B cell (primary cell): ENCODE data around the gene ELK3. TPM values are rescaled to one million over a fixed set of nuclear protein-coding genes. Genes with fewer than 3 reads are reported as not detected.
A peak's percentile ranks its signal among the peaks of the same experiment; 100 is the strongest.

ENCODE experiments used
- ATAC-seq: fragments of 200-7000 bp; cut with Tn5 transposase; one replicate; pipeline ENCODE4 v1.10.0; 2021; ENCODE audit warnings: low read depth, mild to moderate bottlenecking, moderate number of reproducible peaks, moderate library complexity
- CTCF ChIA-PET: fragments of 350-600 bp; sonication (Branson Sonifier 250); formaldehyde crosslinking; loops from one replicate; lab custom pipeline; 2021; ENCODE audit warnings: antibody characterized with exemption, inconsistent platforms; lab: Charles Lee
- POLR2A ChIA-PET: fragments of 350-600 bp; sonication (Branson Sonifier 250); formaldehyde crosslinking; loops from one replicate; lab custom pipeline; 2021; ENCODE audit warnings: antibody characterized with exemption; lab: Charles Lee
- DNase-seq: peaks from one replicate; pipeline ENCODE4 v3.0.0; 2013
- H2AFZ ChIP-seq: 2 replicates; pipeline ENCODE4 v1.6.1; 2012; ENCODE audit warnings: mild to moderate bottlenecking, low read depth, low read length; ENCODE audit not compliant: insufficient read depth, poor library complexity, severe bottlenecking
- H3K27ac ChIP-seq, 2 donors: 1 replicate in 1 of 2; 2 replicates in 1 of 2; pipeline ENCODE4 v1.5.1; 2012 to 2013; ENCODE audit warnings: low read length in 2 of 2, mild to moderate bottlenecking in 2 of 2, moderate library complexity in 1 of 2
- H3K27me3 ChIP-seq, 4 experiments: fragments of 200-600 bp in 1 of 4; sonication (generic) in 1 of 4; replicated peaks in 1 of 4; 1 replicate in 2 of 4; 2 replicates in 2 of 4; pipeline versions ENCODE4 v1.6.1 to v1.7.0; 2013 to 2016; ENCODE audit warnings: low read length in 3 of 4, mild to moderate bottlenecking in 2 of 4, mixed read lengths in 1 of 4, moderate library complexity in 1 of 4; ENCODE audit not compliant: insufficient read depth in 4 of 4, control insufficient read depth in 3 of 4; ENCODE audit errors: control extremely low read depth in 1 of 4
- H3K36me3 ChIP-seq, 2 experiments: replicated peaks in 1 of 2; 1 replicate in 1 of 2; 2 replicates in 1 of 2; pipeline versions ENCODE4 v1.6.1 to v1.7.1; 2013; ENCODE audit warnings: low read length in 1 of 2; ENCODE audit not compliant: insufficient read depth in 2 of 2, control insufficient read depth in 1 of 2; ENCODE audit errors: control extremely low read depth in 1 of 2, extremely low read depth in 1 of 2
- H3K4me1 ChIP-seq, 2 donors: fragments of 200-600 bp in 1 of 2; sonication (generic) in 1 of 2; 1 replicate in 1 of 2; 2 replicates in 1 of 2; pipeline versions ENCODE4 v1.5.1 to v1.6.1; 2013 to 2017; ENCODE audit warnings: low read length in 2 of 2; ENCODE audit not compliant: control insufficient read depth in 2 of 2, insufficient read depth in 2 of 2
- H3K4me2 ChIP-seq: replicated peaks from 2 replicates; pipeline ENCODE3; 2012; ENCODE audit warnings: mild to moderate bottlenecking, low read depth, low read length; ENCODE audit not compliant: poor library complexity, severe bottlenecking
- H3K4me3 ChIP-seq, 5 experiments: fragments of 200-600 bp in 1 of 5; sonication (generic) in 1 of 5; 1 replicate in 3 of 5; 2 replicates in 2 of 5; pipeline versions ENCODE4 v1.5.1 to v1.7.0; 2011 to 2016; ENCODE audit warnings: low read length in 4 of 5, mild to moderate bottlenecking in 4 of 5, low read depth in 2 of 5, control low read depth in 1 of 5, moderate library complexity in 1 of 5; ENCODE audit not compliant: insufficient read depth in 1 of 5; ENCODE audit errors: control extremely low read depth in 1 of 5, extremely low read depth in 1 of 5
- H3K79me2 ChIP-seq: fragments of 200-600 bp; sonication (generic); one replicate; pipeline ENCODE4 v1.6.0; 2016; ENCODE audit warnings: low read length; ENCODE audit not compliant: control insufficient read depth, insufficient read depth
- H3K9ac ChIP-seq: fragments of 200-600 bp; sonication (generic); 2 replicates; pipeline ENCODE4 v1.6.1; 2017; ENCODE audit warnings: mild to moderate bottlenecking, low read length, moderate library complexity
- H3K9me3 ChIP-seq, 3 donors: one replicate each; pipeline versions ENCODE4 v1.6.1 to v1.7.1; 2013; ENCODE audit warnings: low read length in 2 of 3; ENCODE audit not compliant: control insufficient read depth in 2 of 3, insufficient read depth in 1 of 3; ENCODE audit errors: control extremely low read depth in 1 of 3
- H4K20me1 ChIP-seq: 2 replicates; pipeline ENCODE4 v1.6.0; 2012; ENCODE audit warnings: mild to moderate bottlenecking, low read length; ENCODE audit not compliant: insufficient read depth, control insufficient read depth, poor library complexity, severe bottlenecking
- H3K27ac Mint-ChIP-seq: one replicate; pipeline ENCODE4 v1.8.0; 2021; ENCODE audit warnings: mixed read lengths
- H3K27me3 Mint-ChIP-seq: one replicate; pipeline ENCODE4 v1.8.0; 2021; ENCODE audit warnings: mixed read lengths
- H3K4me1 Mint-ChIP-seq: one replicate; pipeline ENCODE4 v1.8.0; 2021; ENCODE audit warnings: mixed read lengths
- H3K4me3 Mint-ChIP-seq: one replicate; pipeline ENCODE4 v1.8.0; 2021; ENCODE audit warnings: mixed read lengths
- H3K9me3 Mint-ChIP-seq: one replicate; pipeline ENCODE4 v1.8.0; 2022; ENCODE audit warnings: mixed read lengths; ENCODE audit not compliant: insufficient read depth
- EZH2 ChIP-seq: IDR thresholded peaks from 2 replicates; pipeline ENCODE4 v1.6.1; 2012; ENCODE audit warnings: borderline replicate concordance, low read depth, mild to moderate bottlenecking, moderate library complexity, low read length; ENCODE audit not compliant: insufficient read depth, poor library complexity, severe bottlenecking
- WGBS: methylation state at CpG from one replicate; pipeline ENCODE4 v1.1.5; 2013; ENCODE audit warnings: missing lambda C conversion rate; ENCODE audit not compliant: insufficient coverage; 5-methylcytosine and 5-hydroxymethylcytosine counted together
- intact Hi-C: fragments of 100-400 bp; cut with micrococcal nuclease; formaldehyde crosslinking; loops from one replicate; pipeline ENCODE4 v1.10.0; 2022
- polyA plus RNA-seq: library from polyadenylated mRNA; depleted of rRNA; stranded (reverse); fragments of >200 nt; gene quantifications from 2 replicates; pipeline ENCODE4 v1.2.3, GENCODE V29; 2012
- total RNA-seq, 2 donors: library from RNA; stranded (reverse); fragments of 120-200 nt in 1 of 2; gene quantifications; 1 replicate in 1 of 2; 2 replicates in 1 of 2; pipeline versions ENCODE4 v1.2.3 to v1.2.4, GENCODE V29; 2013 to 2022
- TF ChIP-seq, protein P1 (sequence below): fragments of 200-600 bp; IDR thresholded peaks from one replicate; pipeline ENCODE4 v1.8.0; 2022; ENCODE audit warnings: antibody characterized with exemption, mild to moderate bottlenecking

The ELK3 gene
- total and polyA plus RNA-seq, 2 donors (not counting 1 experiment from before 2014, with no cell fraction given), result 10.5 to 87.1 TPM

DNA sequence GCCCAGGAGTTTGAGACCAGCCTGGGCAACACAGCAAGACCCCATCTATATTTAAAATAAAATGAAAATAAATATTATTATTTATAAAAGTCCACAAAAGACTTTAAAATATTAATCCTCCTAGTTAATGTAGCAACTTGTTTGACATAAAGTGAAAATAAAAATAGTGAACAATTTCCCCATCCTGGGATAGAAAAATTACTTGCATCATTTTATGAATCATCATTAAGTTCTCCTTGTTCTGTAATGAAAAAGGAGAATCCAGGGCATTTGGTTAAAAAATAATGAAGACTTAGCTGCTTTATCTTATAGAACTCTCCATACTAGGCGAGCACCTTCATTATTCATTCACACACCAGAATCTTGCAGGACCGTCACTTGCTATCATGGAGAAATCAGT is 66.1 kb downstream of the ELK3 start:
- peaks cover 1% of the 10 kb centered on the region for H3K4me1 Mint-ChIP-seq
- H4K20me1 ChIP-seq, result peaks cover 18% of the 10 kb centered on the region
- ATAC-seq (no peak), DNase-seq (no peak)
- H3K9me3 Mint-ChIP-seq, result no peaks in the 10 kb centered on the region
- intact Hi-C loops, result no loop called here
- TF ChIP-seq EZH2, result no peak
- TF ChIP-seq, protein P1, sequence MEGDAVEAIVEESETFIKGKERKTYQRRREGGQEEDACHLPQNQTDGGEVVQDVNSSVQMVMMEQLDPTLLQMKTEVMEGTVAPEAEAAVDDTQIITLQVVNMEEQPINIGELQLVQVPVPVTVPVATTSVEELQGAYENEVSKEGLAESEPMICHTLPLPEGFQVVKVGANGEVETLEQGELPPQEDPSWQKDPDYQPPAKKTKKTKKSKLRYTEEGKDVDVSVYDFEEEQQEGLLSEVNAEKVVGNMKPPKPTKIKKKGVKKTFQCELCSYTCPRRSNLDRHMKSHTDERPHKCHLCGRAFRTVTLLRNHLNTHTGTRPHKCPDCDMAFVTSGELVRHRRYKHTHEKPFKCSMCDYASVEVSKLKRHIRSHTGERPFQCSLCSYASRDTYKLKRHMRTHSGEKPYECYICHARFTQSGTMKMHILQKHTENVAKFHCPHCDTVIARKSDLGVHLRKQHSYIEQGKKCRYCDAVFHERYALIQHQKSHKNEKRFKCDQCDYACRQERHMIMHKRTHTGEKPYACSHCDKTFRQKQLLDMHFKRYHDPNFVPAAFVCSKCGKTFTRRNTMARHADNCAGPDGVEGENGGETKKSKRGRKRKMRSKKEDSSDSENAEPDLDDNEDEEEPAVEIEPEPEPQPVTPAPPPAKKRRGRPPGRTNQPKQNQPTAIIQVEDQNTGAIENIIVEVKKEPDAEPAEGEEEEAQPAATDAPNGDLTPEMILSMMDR, result no peak
- no peak overlapping the region for H3K4me2 ChIP-seq
- ChIA-PET CTCF (no interaction called here), POLR2A (no interaction called here)
- no peak overlapping the region for H2AFZ ChIP-seq
- no CpG with 5 or more reads among the region's 2 CpGs for WGBS
- H3K27me3 Mint-ChIP-seq, result no peaks in the 10 kb centered on the region
- H3K4me3 ChIP-seq, result no peak overlapping the region
- H3K4me1 ChIP-seq, result no peaks in the 10 kb centered on the region
- H3K9me3 ChIP-seq, result no peaks in the 10 kb centered on the region
- no peak overlapping the region for H3K9ac ChIP-seq
- H3K27ac ChIP-seq, result no peak overlapping the region
- H3K36me3 ChIP-seq, result peaks cover 0 to 47% of the 10 kb centered on the region in 2 experiments
- no peaks in the 10 kb centered on the region for H3K27me3 ChIP-seq
- H3K4me3 Mint-ChIP-seq, result no peak overlapping the region
- no peak overlapping the region for H3K27ac Mint-ChIP-seq
- H3K79me2 ChIP-seq, result peaks cover 20% of the 10 kb centered on the region

GRCh38 chr12:96260644-96261043 is 66.5 kb downstream of the ELK3 start:
- POLR2A ChIA-PET, result no interaction called here
- intact Hi-C loops, result no loop called here
- WGBS, result 100% methylated on average over 3 of the region's 3 CpGs
- Histone ChIP-seq H4K20me1 (peaks cover 18% of the 10 kb centered on the region), H2AFZ (no peak overlapping the region), H3K27me3 (no peaks in the 10 kb centered on the region), H3K9ac (no peak overlapping the region), H3K9me3 (no peaks in the 10 kb centered on the region), H3K4me1 (no peaks in the 10 kb centered on the region), H3K27ac (peak overlapping the region in 1 of 2 donors; percentile 13), H3K4me2 (no peak overlapping the region), H3K36me3 (peaks cover 0 to 45% of the 10 kb centered on the region in 2 experiments), H3K4me3 (no peak overlapping the region), H3K79me2 (peaks cover 16% of the 10 kb centered on the region)
- no peak for TF ChIP-seq EZH2
- TF ChIP-seq, protein P1, result no peak
- no peak overlapping the region for H3K4me3 Mint-ChIP-seq
- no peak overlapping the region for H3K27ac Mint-ChIP-seq
- ATAC-seq, result no peak
- no peak for DNase-seq
- CTCF ChIA-PET, result interaction anchor here (0.8 kb wide), 1 partner anchor 19 kb away, joined by 4 read pairs; no protein-coding TSS in a partner anchor
- H3K9me3 Mint-ChIP-seq, result no peaks in the 10 kb centered on the region
- no peaks in the 10 kb centered on the region for H3K4me1 Mint-ChIP-seq
- H3K27me3 Mint-ChIP-seq, result no peaks in the 10 kb centered on the region
